Upper lobe of left lung (tissue), 6 donors: ENCODE measurements around the gene ZNF445. TPM values are rescaled to one million over a fixed set of nuclear protein-coding genes. Genes with fewer than 3 reads are reported as not detected.
"Not testable (repeated sequence)": the region's sequence is repeated elsewhere in the genome, so short reads cannot be mapped to it uniquely, and the experiment has no call there.

Experiments
- ATAC-seq, 2 donors: fragments of 200-7000 bp; cut with Tn5 transposase; one replicate each; pipeline ENCODE4 v1.9.1; 2022; ENCODE audit warnings: mild to moderate bottlenecking in 2 of 2, moderate library complexity in 2 of 2; ENCODE audit not compliant: low FRiP score in 2 of 2
- DNase-seq, 2 donors: peaks; one replicate each; pipeline ENCODE4 v3.0.0-alpha.2; 2019 to 2020
- H3K27ac ChIP-seq, 4 donors: fragments of 200-600 bp; sonication (generic); one replicate each; pipeline ENCODE4 v1.5.1; 2016 to 2019
- H3K27me3 ChIP-seq, 4 donors: fragments of 200-600 bp; sonication (generic); one replicate each; pipeline ENCODE4 v1.5.1; 2017 to 2019
- H3K36me3 ChIP-seq, 4 donors: fragments of 200-600 bp; sonication (generic); one replicate each; pipeline ENCODE4 v1.5.1; 2016 to 2019
- H3K4me1 ChIP-seq, 4 donors: fragments of 200-600 bp; sonication (generic); one replicate each; pipeline ENCODE4 v1.5.1; 2018 to 2019
- H3K4me3 ChIP-seq, 4 donors: fragments of 200-600 bp; sonication (generic); one replicate each; pipeline ENCODE4 v1.5.1; 2017 to 2019; ENCODE audit warnings: mild to moderate bottlenecking in 2 of 4, moderate library complexity in 1 of 4
- H3K9me3 ChIP-seq, 4 donors: fragments of 200-600 bp; sonication (generic); one replicate each; pipeline ENCODE4 v1.5.1; 2018 to 2019
- CTCF ChIP-seq, 6 experiments: fragments of 450-650 bp in 4 of 6; fragments of 200-600 bp in 2 of 6; sonication (generic) in 2 of 6; IDR thresholded peaks; one replicate each; pipeline ENCODE4 v1.5.1; 2016 to 2019; ENCODE audit warnings: antibody characterized with exemption in 6 of 6
- EP300 ChIP-seq, 4 donors: sonication (generic); formaldehyde crosslinking; IDR thresholded peaks; one replicate each; pipeline ENCODE4 v1.5.1; 2017; ENCODE audit warnings: antibody characterized with exemption in 4 of 4, control low read depth in 2 of 4
- POLR2A ChIP-seq, 4 donors: fragments of 450-650 bp; IDR thresholded peaks; one replicate each; pipeline ENCODE4 v1.5.1; 2016 to 2017; ENCODE audit warnings: antibody characterized with exemption in 4 of 4, mild to moderate bottlenecking in 2 of 4
- POLR2AphosphoS5 ChIP-seq, 2 donors: sonication (generic); formaldehyde crosslinking; IDR thresholded peaks; one replicate each; pipeline ENCODE4 v1.5.1; 2017; ENCODE audit warnings: antibody characterized with exemption in 2 of 2
- WGBS, 2 donors: methylation state at CpG; one replicate each; pipeline ENCODE4 v1.1.5; 2017 to 2018; 5-methylcytosine and 5-hydroxymethylcytosine counted together
- total RNA-seq, 6 donors: library from RNA; depleted of rRNA in 4 of 6; stranded (reverse); fragments of >200 nt in 4 of 6; gene quantifications; one replicate each; pipeline versions ENCODE4 v1.1.0 to v1.2.1, GENCODE V29; 2016 to 2021
- donor health status: DM: no; HTN: no; CAD: no; lungs with moderate emphysema.
- donor health status: DM: no; HTN: yes; CAD: no; lungs with severe emphysema.

ZNF445 gene
- total RNA-seq, 6 donors from 2014 or later, result 6.7 to 20.0 (median 12.9) TPM

- Histone ChIP-seq H3K4me3 (no peak overlapping the region), H3K36me3 (peaks cover 0 to 22% (median 2%) of the 10 kb centered on the region in 4 donors), H3K9me3 (no peaks in the 10 kb centered on the region), H3K27ac (no peak overlapping the region), H3K4me1 (peaks cover 0 to 4% (median 1%) of the 10 kb centered on the region in 4 donors), H3K27me3 (no peaks in the 10 kb centered on the region)
- no peak for ATAC-seq
- DNase-seq, result no peak
- TF ChIP-seq CTCF (IDR thresholded peaks at IDR 0.05) (no peak), EP300 (IDR thresholded peaks at IDR 0.05) (no peak), POLR2A (IDR thresholded peaks at IDR 0.05) (no peak), POLR2AphosphoS5 (IDR thresholded peaks at IDR 0.05) (no peak)
- WGBS, 2 donors, result 73 to 76% methylated on average over 5 of the region's 5 CpGs
These were observed 7.6 kb downstream of the ZNF445 start for GRCh38 chr3:44469914-44470313.

GRCh38 chr3:44468572-44469520 is 8.6 kb downstream of the ZNF445 start:
- TF ChIP-seq POLR2AphosphoS5 (IDR thresholded peaks at IDR 0.05) (no peak), CTCF (IDR thresholded peaks at IDR 0.05) (no peak), POLR2A (IDR thresholded peaks at IDR 0.05) (no peak), EP300 (IDR thresholded peaks at IDR 0.05) (no peak)
- ATAC-seq (no peak), DNase-seq (no peak)

GRCh38 chr3:44468099-44468537 is 9.4 kb downstream of the ZNF445 start:
- 95 to 98% methylated on average over 2 of the region's 2 CpGs for WGBS, 2 donors
- H3K27me3 ChIP-seq, H3K9me3 ChIP-seq, H3K27ac ChIP-seq, ATAC-seq, H3K4me3 ChIP-seq, H3K4me1 ChIP-seq, DNase-seq: not testable (repeated sequence)
- H3K36me3 ChIP-seq, result peaks cover 0 to 36% (median 4%) of the 10 kb centered on the region in 4 donors

More at GRCh38 chr3:44468572-44469520, 8.6 kb downstream of the ZNF445 start:
- Histone ChIP-seq H3K27ac (no peak overlapping the region), H3K36me3 (peaks cover 0 to 29% (median 4%) of the 10 kb centered on the region in 4 donors), H3K4me1 (peaks cover 0 to 3% (median 0%) of the 10 kb centered on the region in 4 donors), H3K9me3 (no peaks in the 10 kb centered on the region), H3K4me3 (no peak overlapping the region), H3K27me3 (no peaks in the 10 kb centered on the region)
- WGBS, 2 donors, result 71 to 87% methylated on average over 8 to 10 of the region's 10 CpGs

GRCh38 chr3:44467241-44467640 is 10.2 kb downstream of the ZNF445 start:
- WGBS, 2 donors, result 9 to 41% methylated on average over 1 of the region's 1 CpG
- no peak overlapping the region for H3K4me3 ChIP-seq
- H3K4me1 ChIP-seq, result peaks cover 0 to 3% (median 0%) of the 10 kb centered on the region in 4 donors
- H3K27ac ChIP-seq, result no peak overlapping the region
- H3K27me3 ChIP-seq, result no peaks in the 10 kb centered on the region
- peaks cover 0 to 37% (median 4%) of the 10 kb centered on the region in 4 donors for H3K36me3 ChIP-seq
- ATAC-seq, result no peak
- DNase-seq, result no peak
- H3K9me3 ChIP-seq, result no peaks in the 10 kb centered on the region
- no peak for TF ChIP-seq POLR2AphosphoS5 (IDR thresholded peaks at IDR 0.05)
- TF ChIP-seq EP300 (IDR thresholded peaks at IDR 0.05), result no peak
- no peak for TF ChIP-seq CTCF (IDR thresholded peaks at IDR 0.05)
- no peak for TF ChIP-seq POLR2A (IDR thresholded peaks at IDR 0.05)

GRCh38 chr3:44464920-44465319 is 12.6 kb downstream of the ZNF445 start:
- not testable (repeated sequence) for H3K27me3 ChIP-seq, H3K4me1 ChIP-seq, H3K27ac ChIP-seq, DNase-seq, H3K4me3 ChIP-seq, ATAC-seq
- Histone ChIP-seq H3K36me3 (peaks cover 0 to 43% (median 10%) of the 10 kb centered on the region in 4 donors), H3K9me3 (peaks cover 0 to 17% (median 9%) of the 10 kb centered on the region in 4 donors)
- 98 to 99% methylated on average over 7 of the region's 7 CpGs for WGBS, 2 donors
